PC-3 (cell line): ENCODE measurements around the gene NAA25. TPM values are rescaled to one million over a fixed set of nuclear protein-coding genes. Genes with fewer than 3 reads are reported as not detected.

Source experiments
- ATAC-seq: fragments of 200-7000 bp; cut with Tn5 transposase; 2 replicates; pipeline ENCODE4 v1.9.1; 2020; ENCODE audit warnings: mild to moderate bottlenecking, moderate library complexity
- BruUV-seq: library from RNA; stranded (reverse); fragments of 400-500 nt; replicated peaks from 2 replicates; lab custom pipeline; 2021; lab: Mats Ljungman, UMichigan
- CTCF ChIA-PET: fragments of 300-600 bp; sonication (Branson Sonifier 250); formaldehyde crosslinking; loops from one replicate; lab custom pipeline; 2022; ENCODE audit warnings: antibody characterized with exemption; lab: Charles Lee
- POLR2A ChIA-PET: fragments of 300-600 bp; sonication (Branson Sonifier 250); formaldehyde crosslinking; loops from one replicate; lab custom pipeline; 2022; ENCODE audit warnings: antibody characterized with exemption; ENCODE audit not compliant: unreplicated experiment; lab: Charles Lee
- DNase-seq: peaks from one replicate; pipeline ENCODE4 v3.0.0-alpha.2; 2015
- H2AFZ ChIP-seq: fragments of 300-600 bp; sonication (generic); 2 replicates; pipeline ENCODE4 v1.6.0; 2016; ENCODE audit warnings: antibody characterized with exemption, low read length
- H3F3A ChIP-seq: fragments of 300-600 bp; sonication (generic); one replicate; pipeline ENCODE4 v1.6.0; 2017; ENCODE audit warnings: antibody characterized with exemption, low read length, control low read depth, mild to moderate bottlenecking; ENCODE audit not compliant: unreplicated experiment
- H3K27ac ChIP-seq: fragments of 300-600 bp; sonication (generic); 2 replicates; pipeline ENCODE4 v1.5.1; 2016; ENCODE audit warnings: mild to moderate bottlenecking, low read length
- H3K27me3 ChIP-seq: fragments of 300-600 bp; sonication (generic); 2 replicates; pipeline ENCODE4 v1.6.1; 2016; ENCODE audit warnings: low read length, mixed read lengths
- H3K36me3 ChIP-seq: fragments of 300-600 bp; sonication (generic); 2 replicates; pipeline ENCODE4 v1.6.1; 2016; ENCODE audit warnings: low read depth, mixed run types, low read length, mixed read lengths
- H3K4me1 ChIP-seq: fragments of 300-600 bp; sonication (generic); 2 replicates; pipeline ENCODE4 v1.5.1; 2016; ENCODE audit warnings: low read length; ENCODE audit not compliant: insufficient read depth
- H3K4me2 ChIP-seq: fragments of 300-600 bp; sonication (generic); 2 replicates; pipeline ENCODE4 v1.6.0; 2016; ENCODE audit warnings: low read length
- H3K4me3 ChIP-seq: fragments of 300-600 bp; sonication (generic); 2 replicates; pipeline ENCODE4 v1.5.1; 2016; ENCODE audit warnings: mild to moderate bottlenecking, low read length, mixed read lengths
- H3K79me2 ChIP-seq: fragments of 300-600 bp; sonication (generic); 2 replicates; pipeline ENCODE4 v1.6.1; 2017; ENCODE audit warnings: low read length, mixed read lengths
- H3K9ac ChIP-seq: fragments of 300-600 bp; sonication (generic); 2 replicates; pipeline ENCODE4 v1.6.0; 2016; ENCODE audit warnings: mild to moderate bottlenecking, low read length
- H3K9me2 ChIP-seq: fragments of 300-600 bp; sonication (generic); replicated peaks from 2 replicates; pipeline ENCODE4 v1.6.1; 2016; ENCODE audit warnings: mixed run types, low read length, mixed read lengths
- H3K9me3 ChIP-seq: fragments of 300-600 bp; sonication (generic); 2 replicates; pipeline ENCODE4 v1.6.1; 2016; ENCODE audit warnings: low read length, mixed read lengths
- H4K20me1 ChIP-seq: fragments of 300-600 bp; sonication (generic); 2 replicates; pipeline ENCODE4 v1.6.1; 2016; ENCODE audit warnings: low read length, mixed read lengths
- CTCF ChIP-seq: fragments of 300-600 bp; sonication (generic); conservative IDR thresholded peaks from 2 replicates; pipeline ENCODE4 v1.5.1; 2017; ENCODE audit warnings: antibody characterized with exemption, low read depth, mild to moderate bottlenecking, low read length
- EZH2 ChIP-seq: fragments of 300-600 bp; sonication (generic); IDR thresholded peaks from one replicate; pipeline ENCODE4 v1.6.1; 2017; ENCODE audit warnings: antibody characterized with exemption, mild to moderate bottlenecking, low read length; ENCODE audit not compliant: unreplicated experiment
- EZH2phosphoT487 ChIP-seq: fragments of 300-600 bp; sonication (generic); IDR thresholded peaks from 2 replicates; pipeline ENCODE4 v1.6.1; 2018; ENCODE audit warnings: mild to moderate bottlenecking, antibody characterized with exemption, low read length, borderline replicate concordance
- intact Hi-C: fragments of 100-400 bp; cut with micrococcal nuclease; formaldehyde crosslinking; loops from 2 replicates; pipeline ENCODE4 v1.9.0; 2023
- total RNA-seq: library from RNA; depleted of rRNA; stranded (reverse); fragments of >200 nt; gene quantifications from 2 replicates; pipeline ENCODE4 v1.2.3, GENCODE V29; 2014

Gene NAA25
- total RNA-seq, 1 experiment from 2014 or later: 33.3 TPM

DNA sequence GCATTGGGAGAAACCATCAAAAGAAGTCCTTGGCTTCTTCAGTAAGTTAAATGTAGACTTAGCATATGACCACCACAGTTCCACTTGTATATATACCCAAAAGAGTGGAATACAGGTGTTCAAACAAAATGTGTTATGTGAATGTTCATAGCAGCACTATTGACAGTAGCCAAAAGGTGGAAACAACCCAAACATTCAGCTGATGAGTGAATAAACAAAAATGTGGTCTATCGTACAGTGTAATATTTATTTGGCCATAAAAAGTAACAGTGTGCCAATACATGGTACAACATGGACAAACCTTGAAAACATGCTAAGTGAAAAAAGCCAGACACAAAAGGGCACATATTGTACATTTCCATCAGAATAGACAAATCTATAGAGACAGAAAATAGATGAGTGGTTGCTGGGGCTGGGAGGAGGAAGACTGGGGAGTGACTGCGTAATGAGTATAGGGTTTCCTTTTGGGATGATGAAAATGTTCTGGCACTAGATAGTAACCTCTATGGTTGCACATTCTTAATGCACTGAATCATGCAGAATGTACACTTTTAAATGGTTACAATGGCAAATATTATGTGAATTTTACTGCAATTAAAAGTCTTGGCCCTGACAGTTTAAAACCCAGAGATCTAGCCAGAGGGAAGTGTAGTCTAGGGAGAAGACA lies 89.9 kb downstream of the NAA25 start:
- no TSS peak for BruUV-seq
- intact Hi-C loops: loop anchor here (2.0 to 10.0 kb wide), 2 partner anchors 64 to 366 kb away; partner anchors contain the start of gene HECTD4
- POLR2A ChIA-PET: no interaction called here

GRCh38 chr12:112017041-112017440 lies 91.5 kb downstream of the NAA25 start:
- no peak for TF ChIP-seq EZH2
- TF ChIP-seq EZH2phosphoT487: no peak
- TF ChIP-seq CTCF: no peak
- DNase-seq: peak; percentile 63
- H3K27me3 ChIP-seq: no peaks in the 10 kb centered on the region
- peaks cover 24% of the 10 kb centered on the region for H3K36me3 ChIP-seq
- no TSS peak for BruUV-seq
- intact Hi-C loops: loop anchor here (10.0 kb wide), 1 partner anchor 368 kb away; the partner anchor contains the start of gene HECTD4
- H3K79me2 ChIP-seq: peaks cover 84% of the 10 kb centered on the region
- H3K4me2 ChIP-seq: no peak overlapping the region
- H3K27ac ChIP-seq: no peak overlapping the region
- no peak for ATAC-seq
- CTCF ChIA-PET: no interaction called here
- no peak overlapping the region for H2AFZ ChIP-seq
- no peaks in the 10 kb centered on the region for H3K9me3 ChIP-seq
- H3F3A ChIP-seq: peaks cover 15% of the 10 kb centered on the region
- POLR2A ChIA-PET: no interaction called here
- H3K9ac ChIP-seq: no peak overlapping the region
- H3K9me2 ChIP-seq: no peaks in the 10 kb centered on the region
- H4K20me1 ChIP-seq: peaks cover 41% of the 10 kb centered on the region
- H3K4me3 ChIP-seq: no peak overlapping the region
- peaks cover 49% of the 10 kb centered on the region for H3K4me1 ChIP-seq

More for the DNA sequence above, 89.9 kb downstream of the NAA25 start:
- DNase-seq: peak; percentile 95
- Histone ChIP-seq H3K9me3 (no peaks in the 10 kb centered on the region), H3K4me1 (peaks cover 41% of the 10 kb centered on the region), H3K4me2 (peak overlapping the region; percentile 60), H2AFZ (no peak overlapping the region), H3K27me3 (no peaks in the 10 kb centered on the region), H3K9me2 (no peaks in the 10 kb centered on the region), H3F3A (peaks cover 21% of the 10 kb centered on the region), H4K20me1 (peaks cover 41% of the 10 kb centered on the region), H3K4me3 (peak overlapping the region; percentile 14; the same call in 1 of the 2 replicates), H3K36me3 (peaks cover 32% of the 10 kb centered on the region), H3K79me2 (peaks cover 76% of the 10 kb centered on the region), H3K9ac (no peak overlapping the region), H3K27ac (peak overlapping the region; percentile 38)
- ATAC-seq: peak; percentile 88
- TF ChIP-seq EZH2: no peak
- no peak for TF ChIP-seq EZH2phosphoT487
- no peak for TF ChIP-seq CTCF
- CTCF ChIA-PET: interaction anchor here (0.6 kb wide), 1 partner anchor 88 kb away, joined by 3 read pairs; no protein-coding TSS in a partner anchor

DNA sequence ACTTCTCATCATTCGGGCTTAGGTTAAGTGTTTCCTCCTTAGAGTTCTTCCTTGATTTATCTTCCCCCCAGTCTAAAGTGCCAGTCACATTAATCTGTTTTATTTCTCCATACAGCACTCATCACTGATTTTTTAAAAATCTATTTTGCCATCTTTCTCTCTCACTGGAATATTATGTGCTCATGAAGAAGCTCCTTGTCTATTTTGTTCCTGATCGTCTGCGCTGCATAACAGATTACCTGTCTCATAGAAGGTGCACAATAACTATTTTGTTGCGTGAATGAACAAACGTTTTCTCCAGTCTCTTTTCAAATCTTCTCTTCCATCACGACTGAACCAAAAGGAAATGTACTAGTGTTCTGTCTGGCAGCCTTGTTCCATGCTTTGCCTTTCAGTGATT lies 92.6 kb downstream of the NAA25 start:
- TF ChIP-seq EZH2phosphoT487 (no peak), EZH2 (no peak), CTCF (no peak)
- Histone ChIP-seq H3K36me3 (peaks cover 21% of the 10 kb centered on the region), H3K9ac (no peak overlapping the region), H3K9me2 (no peaks in the 10 kb centered on the region), H3K27ac (no peak overlapping the region), H3K4me1 (peaks cover 55% of the 10 kb centered on the region), H3K9me3 (no peaks in the 10 kb centered on the region), H3K27me3 (no peaks in the 10 kb centered on the region), H2AFZ (no peak overlapping the region), H3K4me2 (no peak overlapping the region), H3F3A (peaks cover 15% of the 10 kb centered on the region), H3K79me2 (peaks cover 87% of the 10 kb centered on the region), H3K4me3 (no peak overlapping the region), H4K20me1 (peaks cover 41% of the 10 kb centered on the region)
- no TSS peak for BruUV-seq
- DNase-seq (no peak), ATAC-seq (no peak)
- intact Hi-C loops: loop anchor here (2.0 to 10.0 kb wide), 2 partner anchors 71 to 369 kb away; partner anchors contain the start of gene HECTD4
- CTCF ChIA-PET: no interaction called here
- POLR2A ChIA-PET: no interaction called here
